ENCODE data around the gene AKAP7.
"Not testable (repeated sequence)": the region's sequence is repeated elsewhere in the genome, so short reads cannot be mapped to it uniquely, and the experiment has no call there.

Gene AKAP7

DNA sequence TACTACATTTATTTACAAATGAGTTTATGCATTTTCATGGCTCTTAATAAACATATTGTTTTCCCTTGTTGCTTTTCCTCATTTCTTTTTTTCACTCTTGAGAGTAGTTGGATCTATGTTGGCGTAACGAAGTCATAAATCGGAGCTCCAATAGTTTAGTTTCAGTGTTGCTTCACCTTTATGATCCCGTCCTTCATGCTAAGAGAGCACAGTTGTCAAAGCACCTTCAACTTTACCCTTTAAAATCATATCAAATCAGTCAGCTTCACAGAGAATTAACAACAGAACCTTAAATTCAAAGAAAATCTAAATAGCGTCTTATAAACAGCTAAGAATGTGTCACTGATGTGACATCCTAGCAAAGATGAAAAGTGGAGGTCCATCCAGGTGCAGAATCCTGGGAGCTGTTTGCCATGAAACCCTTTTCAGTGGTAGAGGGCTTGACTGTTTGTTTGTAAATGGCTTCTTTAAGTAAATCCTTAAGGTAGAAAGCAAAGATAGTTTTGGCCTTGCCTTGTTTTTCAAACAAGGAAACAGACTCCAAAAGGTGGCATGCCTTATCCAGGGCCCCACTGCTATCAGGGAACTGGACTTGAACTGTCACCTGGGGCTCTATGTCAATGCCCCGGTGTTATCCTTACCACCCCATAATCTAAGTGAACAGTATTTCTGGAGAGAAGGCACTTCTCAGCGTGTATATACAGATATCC lies 148.4 kb downstream of the AKAP7 start:
- DNase-seq (ENCODE audit: low read depth, low spot score): no peak
- no peak overlapping the region for H3K27ac ChIP-seq

DNA sequence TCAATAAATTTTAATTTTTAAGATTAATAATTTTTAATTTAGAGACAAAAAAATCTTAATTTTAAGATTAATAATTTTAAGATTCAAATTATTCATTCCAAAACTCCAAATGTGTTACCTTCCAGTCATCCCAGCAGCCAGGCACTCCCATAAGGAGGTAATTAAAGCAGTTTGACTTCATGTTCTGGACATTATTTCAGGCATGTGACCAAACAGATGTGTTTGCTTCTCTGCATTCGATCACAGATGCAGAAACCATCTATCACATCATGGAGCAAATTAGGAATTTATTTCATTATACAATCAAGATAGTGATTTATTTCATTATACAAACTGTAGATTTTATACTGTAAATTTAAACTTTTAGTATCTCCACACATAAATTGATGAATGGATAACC lies 150.3 kb downstream of the AKAP7 start:
- DNase-seq (ENCODE audit: low read depth, low spot score): no peak
- no peak overlapping the region for H3K27ac ChIP-seq

DNA sequence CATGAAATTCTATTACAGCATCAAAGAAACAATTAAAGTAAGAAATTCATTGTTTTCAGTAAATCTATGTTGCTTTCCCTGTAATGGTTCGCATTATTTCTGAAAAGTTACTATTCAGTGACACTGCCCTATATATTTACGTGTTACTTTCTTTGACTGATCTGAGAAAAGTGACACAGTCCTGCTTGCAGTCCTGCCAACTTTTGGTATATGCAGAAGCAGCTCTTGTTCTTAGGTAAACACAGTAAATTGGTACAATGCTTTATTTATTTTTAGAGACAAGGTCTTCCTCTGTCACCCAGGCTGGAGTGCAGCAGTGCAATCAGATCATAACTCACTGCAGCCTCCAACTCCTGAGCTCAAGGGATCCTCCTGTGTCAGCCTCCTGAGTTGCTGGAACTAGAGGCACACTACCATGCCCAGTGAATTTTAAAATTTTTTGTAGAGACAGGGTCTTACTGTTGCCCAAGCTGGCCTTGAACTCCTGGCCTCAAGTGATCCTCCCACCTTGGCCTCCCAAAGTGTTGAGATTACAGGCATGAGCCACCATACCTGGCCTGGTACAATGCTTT lies 151.3 kb downstream of the AKAP7 start:
- no peak overlapping the region for H3K27ac ChIP-seq
- DNase-seq (ENCODE audit: low read depth, low spot score): no peak

DNA sequence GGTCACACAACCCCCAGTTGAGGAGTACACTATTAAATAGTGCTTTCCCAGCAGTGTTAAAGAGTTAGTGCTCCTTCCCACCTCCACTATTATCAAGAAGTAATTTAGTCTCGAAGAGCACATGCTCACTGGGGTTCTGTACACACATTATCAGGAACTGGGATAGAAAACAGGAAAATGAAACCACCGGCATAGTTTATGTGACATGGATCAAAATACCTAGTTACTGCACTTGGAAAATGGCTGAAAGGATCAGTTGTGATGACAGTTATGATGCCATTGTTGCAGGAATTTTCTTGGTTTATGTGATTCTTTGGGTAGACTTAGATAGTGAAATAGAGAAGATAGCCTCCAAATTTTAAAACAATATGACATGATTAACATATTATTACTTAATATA lies 152.9 kb downstream of the AKAP7 start:
- H3K27ac ChIP-seq: no peak overlapping the region
- no peak for DNase-seq (ENCODE audit: low read depth, low spot score)

DNA sequence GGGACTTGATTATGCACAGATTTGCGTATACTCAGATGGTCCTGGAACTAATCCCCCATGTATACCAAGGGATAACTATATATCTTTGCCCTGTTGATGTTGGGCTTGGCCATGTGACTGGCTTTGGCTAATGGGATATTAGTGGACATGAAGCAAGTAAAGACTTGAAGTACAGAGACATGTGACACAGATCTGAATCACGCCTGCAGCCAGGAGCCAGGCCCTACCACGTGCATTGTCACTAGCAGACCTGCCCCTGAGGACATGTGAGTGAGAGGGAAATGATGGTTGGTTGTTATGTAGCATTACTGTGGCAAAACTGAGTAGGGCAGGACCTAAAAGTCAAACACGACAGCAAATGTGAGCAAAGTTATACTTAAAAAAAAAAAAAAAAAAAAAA lies 155.7 kb downstream of the AKAP7 start:
- H3K27ac ChIP-seq: no peak overlapping the region
- DNase-seq (ENCODE audit: low read depth, low spot score): peak; percentile 2

DNA sequence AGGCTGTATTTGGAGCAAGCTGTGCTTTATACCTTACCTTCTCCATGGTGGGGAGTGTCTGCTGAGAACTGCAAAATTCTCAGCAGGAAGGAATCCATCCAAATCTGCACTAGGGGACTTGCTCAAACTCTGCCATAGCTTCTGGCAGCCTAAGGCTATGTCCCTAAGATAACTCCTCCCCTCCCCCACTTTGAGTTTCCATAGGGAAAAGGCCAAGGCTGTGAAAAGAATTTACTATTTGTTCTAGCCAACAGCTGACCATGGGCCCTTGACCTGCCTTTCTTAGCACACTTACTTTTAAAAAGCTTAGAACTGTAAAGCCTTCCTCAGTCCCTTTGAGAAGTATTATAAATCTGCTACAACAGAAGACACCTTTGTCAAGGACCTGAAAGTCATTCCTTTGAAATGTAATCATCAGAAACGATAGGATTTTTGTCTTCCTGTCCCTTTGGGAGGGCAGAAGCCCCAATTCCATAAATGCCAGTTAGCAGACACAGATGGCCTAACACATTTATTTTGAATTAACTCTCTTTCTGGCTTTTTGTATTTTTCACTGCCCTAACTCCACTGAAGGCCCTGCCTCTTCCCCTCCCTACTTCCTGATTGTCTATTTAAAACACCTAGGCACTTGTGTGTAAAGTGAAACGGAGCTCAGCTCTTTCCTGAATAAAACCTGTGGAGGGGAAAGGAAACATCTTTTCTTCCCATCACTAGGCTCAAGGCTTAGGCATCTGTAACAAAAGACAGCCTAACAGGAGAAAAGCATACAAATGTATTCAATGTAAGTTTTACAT lies 157.1 kb downstream of the AKAP7 start:
- DNase-seq (ENCODE audit: low read depth, low spot score): no peak
- no peak overlapping the region for H3K27ac ChIP-seq

DNA sequence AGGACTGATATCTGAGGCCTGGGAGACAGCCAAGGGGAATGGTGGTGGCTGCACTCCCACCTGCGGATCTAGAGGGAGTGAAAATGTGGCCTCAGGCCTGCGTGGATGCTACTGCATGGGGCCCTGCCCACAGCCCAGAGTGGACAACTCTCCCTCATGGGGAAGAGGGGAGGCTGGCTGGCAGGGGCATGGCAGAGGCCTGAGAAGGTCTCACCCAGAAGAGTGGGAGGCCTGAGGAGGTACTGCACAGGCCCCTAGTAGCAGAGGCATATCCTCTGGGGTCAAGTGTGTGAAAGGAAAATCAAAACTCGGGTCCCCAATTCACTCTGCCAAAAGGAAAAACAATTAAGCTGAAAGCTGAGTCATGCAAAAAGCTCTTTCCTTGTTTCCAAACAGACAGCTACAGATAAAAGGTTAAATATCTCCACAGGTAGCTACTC lies 158.2 kb downstream of the AKAP7 start:
- DNase-seq (ENCODE audit: low read depth, low spot score): no peak
- H3K27ac ChIP-seq: no peak overlapping the region

DNA sequence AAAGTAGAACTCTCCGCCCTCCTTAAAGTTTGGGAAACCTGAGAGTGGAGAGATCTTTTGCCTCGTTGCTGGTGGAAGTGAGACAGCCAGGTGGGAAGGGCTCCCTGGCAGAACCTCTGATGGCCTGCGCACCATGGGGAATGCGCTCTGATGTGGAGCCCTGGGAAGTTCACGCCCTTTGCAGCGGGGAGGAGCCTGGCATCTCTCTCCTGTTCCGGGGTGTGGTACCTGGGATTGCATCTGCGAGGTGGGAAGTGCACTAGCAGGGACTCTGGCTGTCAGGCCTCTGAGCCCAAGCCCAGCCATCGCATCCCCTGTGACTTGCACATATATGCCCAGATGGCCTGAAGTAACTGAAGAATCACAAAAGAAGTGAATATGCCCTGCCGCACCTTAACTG lies 159.8 kb downstream of the AKAP7 start:
- H3K27ac ChIP-seq: no peak overlapping the region
- DNase-seq (ENCODE audit: low read depth, low spot score): no peak

DNA sequence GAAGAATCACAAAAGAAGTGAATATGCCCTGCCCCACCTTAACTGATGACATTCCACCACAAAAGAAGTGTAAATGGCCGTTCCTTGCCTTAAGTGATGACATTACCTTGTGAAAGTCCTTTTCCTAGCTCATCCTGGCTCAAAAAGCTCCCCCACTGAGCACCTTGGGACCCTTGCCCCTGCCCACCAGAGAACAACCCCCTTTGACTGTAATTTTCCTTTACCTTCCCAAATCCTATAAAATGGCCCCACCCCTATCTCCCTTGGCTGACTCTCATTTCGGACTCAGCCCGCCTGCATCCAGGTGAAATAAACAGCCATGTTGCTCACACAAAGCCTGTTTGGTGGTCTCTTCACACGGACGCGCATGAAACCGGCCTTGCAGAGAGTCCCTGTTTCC lies 165.6 kb downstream of the AKAP7 start:
- H3K27ac ChIP-seq; DNase-seq (ENCODE audit: low read depth, low spot score): not testable (repeated sequence)

DNA sequence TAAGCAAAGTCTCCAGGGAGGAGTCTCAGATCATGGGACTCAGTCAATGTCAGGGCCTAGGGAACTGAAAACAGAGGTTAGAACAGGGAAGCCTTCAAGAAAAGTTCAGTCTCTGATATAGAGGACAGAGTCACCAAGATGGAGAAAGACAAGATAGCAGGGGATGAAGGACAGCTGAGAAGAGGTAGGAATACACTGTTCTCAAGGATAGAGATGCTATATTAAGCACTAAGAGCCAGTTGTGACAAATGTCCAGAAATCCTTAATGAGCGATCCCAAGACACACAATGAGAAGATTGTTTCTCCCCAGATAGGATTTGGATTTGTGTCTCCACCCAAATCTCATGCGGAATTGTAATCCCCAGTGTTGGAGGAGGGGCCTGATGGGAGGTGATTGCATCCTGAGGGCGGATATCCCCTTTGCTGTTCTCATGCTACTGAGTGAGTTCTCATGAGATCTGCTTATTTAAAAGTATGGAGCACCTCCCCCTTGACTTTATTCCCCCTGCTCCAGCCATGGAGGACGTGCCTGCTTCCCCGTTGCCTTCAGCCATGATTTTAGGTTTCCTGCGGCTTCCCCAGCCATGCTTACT lies 168.2 kb downstream of the AKAP7 start:
- H3K27ac ChIP-seq: no peak overlapping the region
- no peak for DNase-seq (ENCODE audit: low read depth, low spot score)

DNA sequence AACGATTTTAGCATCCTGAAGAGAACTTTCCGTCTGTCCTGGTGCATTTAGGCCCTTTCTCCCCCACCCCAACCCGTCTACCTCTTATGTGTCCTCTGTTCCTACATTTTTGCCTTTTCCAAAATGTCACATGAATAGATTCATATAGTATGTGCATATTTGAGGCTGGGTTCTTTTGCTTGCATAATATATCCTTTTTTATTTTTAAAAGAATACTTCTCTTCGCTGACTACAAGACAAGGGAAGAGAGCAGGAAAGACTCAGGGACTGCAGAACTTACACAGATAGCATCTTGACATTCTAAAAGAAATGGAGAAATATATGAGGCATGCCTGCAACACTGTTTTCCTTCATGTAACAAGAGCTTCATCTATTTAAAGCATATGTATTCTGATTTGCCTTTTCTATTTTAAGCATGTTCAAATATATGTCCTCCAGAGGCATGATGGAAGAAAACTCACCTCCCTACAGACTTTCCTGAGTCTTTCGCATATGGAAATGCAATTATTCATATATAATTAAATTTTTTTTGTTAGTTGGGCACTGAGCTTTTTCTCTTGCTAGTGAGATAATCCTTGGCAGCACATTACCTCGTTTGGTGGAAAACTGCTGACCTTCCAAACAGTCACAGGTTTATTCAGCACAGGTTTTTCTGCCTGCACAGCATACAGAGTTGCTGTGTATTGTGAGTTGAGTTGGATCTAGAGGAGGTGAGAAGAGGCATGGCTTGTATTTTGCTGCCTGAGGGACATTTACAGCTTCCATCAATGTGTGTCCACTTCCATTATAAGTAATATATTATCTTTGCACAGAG lies 170.0 kb downstream of the AKAP7 start:
- H3K27ac ChIP-seq: no peak overlapping the region
- no peak for DNase-seq (ENCODE audit: low read depth, low spot score)

DNA sequence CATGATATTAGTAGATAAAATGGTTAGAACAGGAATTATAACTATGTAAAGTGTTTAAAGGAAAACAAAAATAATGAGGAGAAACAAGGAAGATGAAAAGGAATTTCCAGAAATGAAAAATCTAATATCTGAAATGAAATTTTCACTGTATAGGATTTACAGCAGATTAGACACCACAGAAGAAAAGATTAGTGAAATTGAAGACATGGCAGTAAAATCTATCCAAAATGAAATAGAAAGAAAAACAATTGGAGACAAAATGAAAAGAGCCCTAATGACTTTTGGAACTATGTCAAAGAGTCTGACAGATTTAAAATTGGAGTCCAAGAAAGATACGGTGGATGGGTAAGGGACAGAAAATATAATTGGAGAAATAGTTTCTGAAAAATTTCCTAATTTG lies 174.2 kb downstream of the AKAP7 start:
- no peak for DNase-seq (ENCODE audit: low read depth, low spot score)
- no peak overlapping the region for H3K27ac ChIP-seq

DNA sequence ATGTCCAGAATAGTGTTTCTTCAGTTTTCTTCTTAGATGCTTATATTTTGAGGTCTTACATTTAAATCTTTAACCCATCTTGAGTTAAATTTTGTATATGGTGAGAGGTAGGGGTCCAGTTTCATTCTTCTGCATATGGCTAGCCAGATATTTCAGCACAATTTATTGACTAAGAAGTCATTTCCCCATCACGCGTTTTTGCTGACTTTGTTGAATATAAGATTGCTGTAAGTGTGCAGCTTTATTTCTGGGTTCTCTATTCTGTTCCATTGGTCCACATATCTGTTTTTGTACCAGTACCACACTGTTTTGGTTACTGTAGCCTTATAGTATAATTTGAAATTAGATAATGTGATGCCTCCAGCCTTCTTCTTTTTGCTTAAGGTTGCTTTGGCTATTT lies 179.6 kb downstream of the AKAP7 start:
- DNase-seq (ENCODE audit: low read depth, low spot score): no peak
- H3K27ac ChIP-seq: no peak overlapping the region

DNA sequence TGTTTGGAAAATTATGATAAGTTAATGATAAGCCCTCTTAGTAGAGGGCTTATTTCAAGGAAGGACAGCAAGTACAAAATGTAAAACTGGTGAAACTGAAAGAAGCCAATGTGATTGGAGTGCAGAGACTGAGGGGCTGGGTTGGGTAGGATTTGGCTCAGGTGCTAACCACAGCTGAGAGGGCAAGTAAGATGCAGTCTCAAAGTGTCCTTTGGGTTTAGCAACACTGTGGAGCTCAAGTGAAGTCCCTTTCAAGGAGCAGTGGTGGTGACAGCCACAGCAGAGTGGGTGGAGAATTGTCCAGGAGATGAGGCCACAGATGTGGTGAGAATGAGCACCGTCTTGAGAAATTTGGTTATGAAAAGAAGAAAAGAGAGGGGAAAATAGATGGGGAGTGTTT lies 181.4 kb downstream of the AKAP7 start:
- H3K27ac ChIP-seq: no peak overlapping the region
- no peak for DNase-seq (ENCODE audit: low read depth, low spot score)

DNA sequence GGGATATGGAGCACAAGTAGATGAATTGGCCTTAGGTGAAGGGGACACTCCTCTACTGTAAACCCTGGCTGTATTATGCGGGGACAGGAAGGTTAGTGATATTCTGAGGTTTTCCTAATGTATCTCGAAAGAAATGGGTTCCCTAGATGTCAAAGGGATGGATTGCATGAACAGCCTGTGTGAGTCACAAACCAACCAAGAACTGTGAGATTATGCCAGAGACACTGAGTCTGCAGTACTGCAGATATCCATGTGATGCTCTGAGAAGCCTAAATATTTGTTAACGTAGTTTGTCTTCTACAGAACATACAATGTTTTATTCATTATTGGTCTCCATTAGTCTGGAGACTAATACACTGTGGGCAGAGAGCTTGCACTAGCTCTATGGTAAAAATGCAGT lies 182.2 kb downstream of the AKAP7 start:
- no peak overlapping the region for H3K27ac ChIP-seq
- no peak for DNase-seq (ENCODE audit: low read depth, low spot score)

DNA sequence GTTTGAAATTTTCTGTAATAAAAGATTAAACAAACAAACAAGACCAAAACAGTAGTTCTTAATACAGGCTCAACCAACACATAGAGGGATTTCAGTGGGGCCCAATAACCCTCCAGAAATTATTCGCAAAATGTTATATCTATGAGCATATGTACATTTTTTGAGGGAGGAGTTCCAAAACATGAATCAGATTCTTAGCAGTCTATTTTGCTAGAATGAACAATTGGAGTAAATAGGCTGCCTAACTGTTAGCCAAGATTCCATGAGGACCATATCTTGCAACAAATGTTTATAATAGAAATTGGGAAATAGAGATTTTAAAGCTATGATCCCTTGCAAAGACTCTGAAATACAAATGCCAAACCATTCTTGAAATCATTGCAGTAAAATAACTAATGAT lies 186.3 kb downstream of the AKAP7 start:
- no peak for DNase-seq (ENCODE audit: low read depth, low spot score)
- H3K27ac ChIP-seq: no peak overlapping the region

DNA sequence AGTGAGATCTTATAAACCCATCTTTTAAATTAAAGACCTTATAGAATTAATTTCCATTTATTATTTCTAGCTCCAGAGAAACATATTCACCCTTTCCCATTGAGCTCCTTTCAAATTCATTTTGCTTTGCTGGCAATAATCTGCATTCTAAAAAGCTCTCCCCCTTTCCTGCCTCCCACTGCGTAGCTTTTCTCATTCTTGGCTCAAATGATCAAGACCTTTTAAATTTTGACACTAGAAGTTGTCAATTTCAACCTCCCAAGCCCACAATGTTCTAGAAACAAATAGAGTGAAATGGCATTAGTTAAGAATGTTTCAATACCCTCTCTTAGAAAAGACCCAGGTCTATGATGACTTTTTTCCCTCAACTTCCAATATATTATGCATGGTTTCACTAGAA lies 186.9 kb downstream of the AKAP7 start:
- no peak for DNase-seq (ENCODE audit: low read depth, low spot score)

DNA sequence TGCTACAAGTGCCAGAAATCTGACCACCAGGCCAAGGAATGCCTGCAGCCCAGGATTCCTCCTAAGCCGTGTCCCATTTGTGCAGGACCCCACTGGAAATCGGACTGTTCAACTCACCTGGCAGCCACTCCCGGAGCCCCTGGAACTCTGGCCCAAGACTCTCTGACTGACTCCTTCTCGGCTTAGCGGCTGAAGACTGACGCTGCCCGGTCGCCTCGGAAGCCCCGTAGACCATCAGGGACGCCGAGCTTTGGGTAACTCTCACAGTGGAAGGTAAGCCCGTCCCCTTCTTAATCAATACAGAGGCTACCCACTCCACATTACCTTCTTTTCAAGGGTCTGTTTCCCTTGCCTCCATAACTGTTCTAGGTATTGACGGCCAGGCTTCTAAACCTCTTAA lies 190.4 kb downstream of the AKAP7 start:
- H3K27ac ChIP-seq; DNase-seq (ENCODE audit: low read depth, low spot score): not testable (repeated sequence)

More for the DNA sequence above, 186.9 kb downstream of the AKAP7 start:
- no peak overlapping the region for H3K27ac ChIP-seq

DNA sequence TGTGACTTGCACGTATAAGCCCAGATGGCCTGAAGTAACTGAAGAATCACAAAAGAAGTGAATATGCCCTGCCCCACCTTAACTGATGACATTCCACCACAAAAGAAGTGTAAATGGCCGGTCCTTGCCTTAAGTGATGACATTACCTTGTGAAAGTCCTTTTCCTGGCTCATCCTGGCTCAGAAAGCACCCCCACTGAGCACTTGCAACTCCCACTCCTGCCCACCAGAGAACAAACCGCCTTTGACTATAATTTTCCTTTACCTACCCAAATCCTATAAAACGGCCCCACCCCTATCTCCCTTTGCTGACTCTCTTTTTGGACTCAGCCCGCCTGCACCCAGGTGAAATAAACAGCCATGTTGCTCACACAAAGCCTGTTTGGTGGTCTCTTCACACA lies 193.5 kb downstream of the AKAP7 start:
- H3K27ac ChIP-seq; DNase-seq (ENCODE audit: low read depth, low spot score): not testable (repeated sequence)

DNA sequence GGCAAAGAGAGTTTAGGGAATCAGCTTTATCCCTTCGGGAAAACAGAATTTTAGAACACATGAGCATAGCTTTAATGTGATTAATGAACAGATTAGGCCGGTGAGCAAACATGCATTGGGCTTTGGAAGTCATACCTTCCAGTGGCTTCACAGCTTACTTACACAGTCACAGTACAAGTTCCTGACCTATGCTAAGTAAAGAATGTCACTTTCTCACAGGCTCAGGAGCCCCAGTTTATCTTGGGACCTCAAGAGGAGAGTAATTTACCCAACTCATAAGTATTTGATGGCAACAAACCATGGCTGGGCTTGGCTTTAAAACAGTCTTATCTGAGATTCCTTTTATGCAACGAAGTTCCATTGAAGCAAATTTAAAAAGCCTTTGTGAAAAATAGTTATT lies 195.9 kb downstream of the AKAP7 start:
- DNase-seq (ENCODE audit: low read depth, low spot score): no peak
- no peak overlapping the region for H3K27ac ChIP-seq

All from epithelial cell of prostate (primary cell).